Measurements from ENCODE around the gene AATK.

GRCh38 chr17:81118308-81119221, 47.5 kb downstream of the AATK start:
- TF ChIP-seq CTCF (IDR thresholded peaks at IDR 0.05; ENCODE audit: low read depth, low read length, poor library complexity, severe bottlenecking) = no peak
- TF ChIP-seq EZH2phosphoT487 (IDR thresholded peaks at IDR 0.05; ENCODE audit: borderline replicate concordance, low read length) = no peak
